ENCODE measurements around the gene NACAD.
"Not testable (repeated sequence)": the region's sequence is repeated elsewhere in the genome, so short reads cannot be mapped to it uniquely, and the experiment has no call there.

NACAD gene

GRCh38 chr7:45054442-45054841 is 34.3 kb downstream of the NACAD start:
- DNase-seq: no peak

GRCh38 chr7:45053941-45054340 is 34.8 kb downstream of the NACAD start:
- no peak for DNase-seq

GRCh38 chr7:45053401-45053800 is 35.4 kb downstream of the NACAD start:
- DNase-seq: no peak

GRCh38 chr7:45052011-45052410 is 36.8 kb downstream of the NACAD start:
- DNase-seq: no peak

GRCh38 chr7:45050198-45050597 is 38.6 kb downstream of the NACAD start:
- no peak for DNase-seq

- DNase-seq: no peak
These were observed 40.0 kb downstream of the NACAD start for GRCh38 chr7:45048748-45049147.

GRCh38 chr7:45044338-45044737 is 44.4 kb downstream of the NACAD start:
- peak in 1 of 2 donors; percentile 20 for DNase-seq

- no peak for DNase-seq
These were observed 49.7 kb downstream of the NACAD start for GRCh38 chr7:45039106-45039505.

- no peak for DNase-seq
These were observed 50.9 kb downstream of the NACAD start for GRCh38 chr7:45037876-45038275.

GRCh38 chr7:45036796-45037195 is 52.0 kb downstream of the NACAD start:
- DNase-seq: no peak

- DNase-seq: no peak
These were observed 52.5 kb downstream of the NACAD start for GRCh38 chr7:45036317-45036716.

- no peak for DNase-seq
These were observed 52.9 kb downstream of the NACAD start for GRCh38 chr7:45035893-45036292.

- DNase-seq: no peak
These were observed 53.4 kb downstream of the NACAD start for GRCh38 chr7:45035371-45035770.

GRCh38 chr7:45034710-45035109 is 54.1 kb downstream of the NACAD start:
- not testable (repeated sequence) for DNase-seq

- DNase-seq: no peak
These were observed 54.9 kb downstream of the NACAD start for GRCh38 chr7:45033931-45034290.

- no peak for DNase-seq
These were observed 55.4 kb downstream of the NACAD start for GRCh38 chr7:45033261-45033930.

- DNase-seq: no peak
These were observed 56.3 kb downstream of the NACAD start for GRCh38 chr7:45032421-45032820.

- no peak for DNase-seq
These were observed 56.9 kb downstream of the NACAD start for GRCh38 chr7:45031829-45032228.

All from inflammatory macrophage (primary cell).